MG63 (cell line): ENCODE measurements around the gene TMEM121. TPM values are rescaled to one million over a fixed set of nuclear protein-coding genes. Genes with fewer than 3 reads are reported as not detected.

ENCODE experiments used
- DNase-seq: peaks from one replicate; pipeline ENCODE4 v3.0.0-alpha.2; 2020
- H3K27me3 ChIP-seq: fragments of 250-450 bp; sonication (Bioruptor Pico); 2 replicates; pipeline ENCODE4 v1.5.1; 2020; ENCODE audit warnings: mild to moderate bottlenecking, moderate library complexity
- H3K36me3 ChIP-seq: fragments of 250-450 bp; sonication (Bioruptor Pico); 2 replicates; pipeline ENCODE4 v1.5.1; 2020; ENCODE audit warnings: mild to moderate bottlenecking, moderate library complexity
- H3K4me3 ChIP-seq: fragments of 250-450 bp; sonication (Bioruptor Pico); 2 replicates; pipeline ENCODE4 v1.5.1; 2020; ENCODE audit warnings: mild to moderate bottlenecking, moderate library complexity
- H3K9me3 ChIP-seq: fragments of 250-450 bp; sonication (Bioruptor Pico); 2 replicates; pipeline ENCODE4 v1.5.1; 2020; ENCODE audit warnings: mild to moderate bottlenecking, moderate library complexity
- total RNA-seq: library from RNA; depleted of rRNA; stranded (reverse); fragments of >200 nt; shearing (Covaris generic); gene quantifications from 2 replicates; pipeline ENCODE4 v1.2.3, GENCODE V29; 2014; ENCODE audit warnings: low replicate concordance; rRNA removed

The TMEM121 gene
- 7.1 and 17.0 TPM in 2 replicates for total RNA-seq

GRCh38 chr14:105525861-105526775 lies at the start of gene TMEM121:
Gene TMEM121 (plus strand): TSS chr14:105526583. CDS start chr14:105528835, 2,252 bp downstream.
- no peaks in the 10 kb centered on the region for H3K36me3 ChIP-seq
- peak within 1 kb of the TSS; percentile 54 for H3K4me3 ChIP-seq
- peak; percentile 12 for DNase-seq
- H3K27me3 ChIP-seq, result no peaks in the 10 kb centered on the region
- H3K9me3 ChIP-seq, result no peaks in the 10 kb centered on the region

GRCh38 chr14:105476831-105477659 lies 49.3 kb upstream of the TMEM121 start:
- no peak for DNase-seq
- Histone ChIP-seq H3K36me3 (peaks cover 7% of the 10 kb centered on the region; the same call in 1 of the 2 replicates), H3K4me3 (peak overlapping the region; percentile 68), H3K9me3 (no peaks in the 10 kb centered on the region), H3K27me3 (no peaks in the 10 kb centered on the region)

GRCh38 chr14:105477660-105478397 lies 48.6 kb upstream of the TMEM121 start:
- DNase-seq, result no peak
- Histone ChIP-seq H3K4me3 (no peak overlapping the region), H3K27me3 (no peaks in the 10 kb centered on the region), H3K9me3 (no peaks in the 10 kb centered on the region), H3K36me3 (peaks cover 7% of the 10 kb centered on the region; the same call in 1 of the 2 replicates)

- peaks cover 7% of the 10 kb centered on the region; the same call in 1 of the 2 replicates for H3K36me3 ChIP-seq
- no peak overlapping the region for H3K4me3 ChIP-seq
- H3K9me3 ChIP-seq, result no peaks in the 10 kb centered on the region
- DNase-seq, result no peak
- no peaks in the 10 kb centered on the region for H3K27me3 ChIP-seq
Measured at GRCh38 chr14:105478398-105479251, 47.8 kb upstream of the TMEM121 start.

GRCh38 chr14:105479431-105480158 lies 46.8 kb upstream of the TMEM121 start:
- Histone ChIP-seq H3K36me3 (peaks cover 7% of the 10 kb centered on the region; the same call in 1 of the 2 replicates), H3K4me3 (no peak overlapping the region), H3K9me3 (no peaks in the 10 kb centered on the region), H3K27me3 (no peaks in the 10 kb centered on the region)
- no peak for DNase-seq

- Histone ChIP-seq H3K4me3 (no peak overlapping the region), H3K36me3 (peaks cover 7% of the 10 kb centered on the region; the same call in 1 of the 2 replicates), H3K27me3 (no peaks in the 10 kb centered on the region), H3K9me3 (no peaks in the 10 kb centered on the region)
- DNase-seq, result no peak
Measured at GRCh38 chr14:105480199-105480746, 46.1 kb upstream of the TMEM121 start.

- Histone ChIP-seq H3K4me3 (no peak overlapping the region), H3K27me3 (no peaks in the 10 kb centered on the region), H3K36me3 (peaks cover 7% of the 10 kb centered on the region; the same call in 1 of the 2 replicates), H3K9me3 (no peaks in the 10 kb centered on the region)
- DNase-seq, result peak; percentile 82
Measured at GRCh38 chr14:105480807-105481801, 45.3 kb upstream of the TMEM121 start.

GRCh38 chr14:105481886-105482457 lies 44.4 kb upstream of the TMEM121 start:
- DNase-seq, result peak; percentile 77
- H3K27me3 ChIP-seq, result no peaks in the 10 kb centered on the region
- H3K36me3 ChIP-seq, result peaks cover 5% of the 10 kb centered on the region; the same call in 1 of the 2 replicates
- H3K4me3 ChIP-seq, result no peak overlapping the region
- no peaks in the 10 kb centered on the region for H3K9me3 ChIP-seq

- no peak overlapping the region for H3K4me3 ChIP-seq
- H3K36me3 ChIP-seq, result peaks cover 3% of the 10 kb centered on the region; the same call in 1 of the 2 replicates
- H3K9me3 ChIP-seq, result no peaks in the 10 kb centered on the region
- no peaks in the 10 kb centered on the region for H3K27me3 ChIP-seq
- DNase-seq, result no peak
Measured at GRCh38 chr14:105482486-105483110, 43.8 kb upstream of the TMEM121 start.

- DNase-seq, result no peak
- Histone ChIP-seq H3K36me3 (peaks cover 3% of the 10 kb centered on the region; the same call in 1 of the 2 replicates), H3K27me3 (no peaks in the 10 kb centered on the region), H3K9me3 (no peaks in the 10 kb centered on the region), H3K4me3 (no peak overlapping the region)
Measured at GRCh38 chr14:105483300-105484068, 42.9 kb upstream of the TMEM121 start.

GRCh38 chr14:105484069-105484996 lies 42.0 kb upstream of the TMEM121 start:
- H3K36me3 ChIP-seq, result peaks cover 3% of the 10 kb centered on the region; the same call in 1 of the 2 replicates
- no peak for DNase-seq
- H3K4me3 ChIP-seq, result no peak overlapping the region
- H3K9me3 ChIP-seq, result no peaks in the 10 kb centered on the region
- no peaks in the 10 kb centered on the region for H3K27me3 ChIP-seq
